ENCODE data around the gene SIPA1L3. TPM values are rescaled to one million over a fixed set of nuclear protein-coding genes. Genes with fewer than 3 reads are reported as not detected.
A peak's percentile ranks its signal among the peaks of the same experiment; 100 is the strongest.
"Not testable (repeated sequence)": the region's sequence is repeated elsewhere in the genome, so short reads cannot be mapped to it uniquely, and the experiment has no call there.

The SIPA1L3 gene
- total RNA-seq, 2 donors from 2014 or later, result 10.9 to 20.5 TPM

GRCh38 chr19:38068826-38069225, 161.8 kb downstream of the SIPA1L3 start:
- Mint-ChIP-seq H3K9me3 (peaks cover 0 to 8% of the 10 kb centered on the region in 2 donors), H3K27ac (peak overlapping the region in 1 of 2 donors; percentile 9), H3K36me3 (no peaks in the 10 kb centered on the region)
- DNase-seq (ENCODE audit: low spot score in 2 of 2) (no peak), ATAC-seq (no peak)

GRCh38 chr19:38070573-38070972, 163.6 kb downstream of the SIPA1L3 start:
- Mint-ChIP-seq H3K36me3 (no peaks in the 10 kb centered on the region), H3K9me3 (peaks cover 0 to 8% of the 10 kb centered on the region in 2 donors), H3K27ac (peak overlapping the region in 1 of 2 donors; percentile 63)
- no peak for DNase-seq (ENCODE audit: low spot score in 2 of 2)
- ATAC-seq, result no peak

GRCh38 chr19:38071054-38071453, 164.0 kb downstream of the SIPA1L3 start:
- DNase-seq (ENCODE audit: low spot score in 2 of 2); H3K9me3 Mint-ChIP-seq; ATAC-seq; H3K36me3 Mint-ChIP-seq: not testable (repeated sequence)
- H3K27ac Mint-ChIP-seq, result peak overlapping the region in 1 of 2 donors; percentile 60

GRCh38 chr19:38071647-38072046, 164.6 kb downstream of the SIPA1L3 start:
- H3K27ac Mint-ChIP-seq, result peak overlapping the region in 1 of 2 donors; percentile 60
- ATAC-seq (no peak), DNase-seq (ENCODE audit: low spot score in 2 of 2) (no peak)
- peaks cover 4 to 8% of the 10 kb centered on the region in 2 donors for H3K9me3 Mint-ChIP-seq
- H3K36me3 Mint-ChIP-seq, result peaks cover 5 to 6% of the 10 kb centered on the region in 2 donors

- H3K27ac Mint-ChIP-seq, result no peak overlapping the region
- H3K9me3 Mint-ChIP-seq, result peaks cover 6 to 8% of the 10 kb centered on the region in 2 donors
- ATAC-seq (no peak), DNase-seq (ENCODE audit: low spot score in 2 of 2) (no peak)
- peaks cover 8 to 10% of the 10 kb centered on the region in 2 donors for H3K36me3 Mint-ChIP-seq
These were observed 166.1 kb downstream of the SIPA1L3 start for GRCh38 chr19:38072776-38073750.

- no peak for DNase-seq (ENCODE audit: low spot score in 2 of 2)
- H3K27ac Mint-ChIP-seq, result no peak overlapping the region
- H3K36me3 Mint-ChIP-seq, result peaks cover 8 to 10% of the 10 kb centered on the region in 2 donors
- peak in 1 of 2 donors; percentile 72 for ATAC-seq
- peaks cover 6 to 8% of the 10 kb centered on the region in 2 donors for H3K9me3 Mint-ChIP-seq
These were observed 167.1 kb downstream of the SIPA1L3 start for GRCh38 chr19:38073841-38074685.

- peaks cover 6 to 8% of the 10 kb centered on the region in 2 donors for H3K9me3 Mint-ChIP-seq
- peak overlapping the region in 1 of 2 donors; percentile 57 for H3K27ac Mint-ChIP-seq
These were observed 169.3 kb downstream of the SIPA1L3 start for GRCh38 chr19:38076337-38076736.

GRCh38 chr19:38078302-38078930, 171.4 kb downstream of the SIPA1L3 start:
- H3K36me3 Mint-ChIP-seq, result peaks cover 8 to 15% of the 10 kb centered on the region in 2 donors
- DNase-seq (ENCODE audit: low spot score in 2 of 2) (no peak), ATAC-seq (no peak)
- no peak overlapping the region for H3K27ac Mint-ChIP-seq
- H3K9me3 Mint-ChIP-seq, result peaks cover 0 to 6% of the 10 kb centered on the region in 2 donors

More at GRCh38 chr19:38076337-38076736, 169.3 kb downstream of the SIPA1L3 start:
- peaks cover 8 to 10% of the 10 kb centered on the region in 2 donors for H3K36me3 Mint-ChIP-seq
- ATAC-seq (no peak), DNase-seq (ENCODE audit: low spot score in 2 of 2) (no peak)

GRCh38 chr19:38079926-38080380, 172.9 kb downstream of the SIPA1L3 start:
- DNase-seq (ENCODE audit: low spot score in 2 of 2) (peak in 1 of 2 donors; percentile 18), ATAC-seq (peak; percentile 54 to 69)
- Mint-ChIP-seq H3K9me3 (peaks cover 0 to 6% of the 10 kb centered on the region in 2 donors), H3K27ac (peak overlapping the region; percentile 46 to 86), H3K36me3 (peaks cover 8 to 16% of the 10 kb centered on the region in 2 donors)

GRCh38 chr19:38081547-38082255, 174.7 kb downstream of the SIPA1L3 start:
- H3K36me3 Mint-ChIP-seq, result peaks cover 3 to 10% of the 10 kb centered on the region in 2 donors
- no peak for ATAC-seq

GRCh38 chr19:38082256-38083118, 175.5 kb downstream of the SIPA1L3 start:
- H3K27ac Mint-ChIP-seq, result peak overlapping the region in 1 of 2 donors; percentile 46
- no peaks in the 10 kb centered on the region for H3K9me3 Mint-ChIP-seq
- no peak for ATAC-seq
- peaks cover 0 to 6% of the 10 kb centered on the region in 2 donors for H3K36me3 Mint-ChIP-seq
- DNase-seq (ENCODE audit: low spot score in 2 of 2), result no peak

More at GRCh38 chr19:38081547-38082255, 174.7 kb downstream of the SIPA1L3 start:
- Mint-ChIP-seq H3K9me3 (peaks cover 0 to 1% of the 10 kb centered on the region in 2 donors), H3K27ac (peak overlapping the region in 1 of 2 donors; percentile 86)
- no peak for DNase-seq (ENCODE audit: low spot score in 2 of 2)

GRCh38 chr19:38084196-38084595, 177.2 kb downstream of the SIPA1L3 start:
- Mint-ChIP-seq H3K27ac (no peak overlapping the region), H3K9me3 (no peaks in the 10 kb centered on the region), H3K36me3 (peaks cover 0 to 6% of the 10 kb centered on the region in 2 donors)
- DNase-seq (ENCODE audit: low spot score in 2 of 2) (no peak), ATAC-seq (no peak)

GRCh38 chr19:38089440-38089839, 182.4 kb downstream of the SIPA1L3 start:
- H3K27ac Mint-ChIP-seq, result peak overlapping the region in 1 of 2 donors; percentile 61
- H3K36me3 Mint-ChIP-seq, result no peaks in the 10 kb centered on the region
- ATAC-seq, result no peak
- DNase-seq (ENCODE audit: low spot score in 2 of 2), result no peak
- no peaks in the 10 kb centered on the region for H3K9me3 Mint-ChIP-seq

- H3K36me3 Mint-ChIP-seq, result no peaks in the 10 kb centered on the region
- no peak for ATAC-seq
- no peak overlapping the region for H3K27ac Mint-ChIP-seq
- no peaks in the 10 kb centered on the region for H3K9me3 Mint-ChIP-seq
- DNase-seq (ENCODE audit: low spot score in 2 of 2), result no peak
These were observed 186.1 kb downstream of the SIPA1L3 start for GRCh38 chr19:38093154-38093553.

GRCh38 chr19:38093587-38093986, 186.6 kb downstream of the SIPA1L3 start:
- Mint-ChIP-seq H3K9me3 (no peaks in the 10 kb centered on the region), H3K36me3 (no peaks in the 10 kb centered on the region), H3K27ac (no peak overlapping the region)
- ATAC-seq (no peak), DNase-seq (ENCODE audit: low spot score in 2 of 2) (no peak)
